ENCODE results near the gene FOXJ1. TPM values are rescaled to one million over a fixed set of nuclear protein-coding genes. Genes with fewer than 3 reads are reported as not detected.

FOXJ1 gene
- total RNA-seq, 1 experiment from 2014 or later = not detected

DNA sequence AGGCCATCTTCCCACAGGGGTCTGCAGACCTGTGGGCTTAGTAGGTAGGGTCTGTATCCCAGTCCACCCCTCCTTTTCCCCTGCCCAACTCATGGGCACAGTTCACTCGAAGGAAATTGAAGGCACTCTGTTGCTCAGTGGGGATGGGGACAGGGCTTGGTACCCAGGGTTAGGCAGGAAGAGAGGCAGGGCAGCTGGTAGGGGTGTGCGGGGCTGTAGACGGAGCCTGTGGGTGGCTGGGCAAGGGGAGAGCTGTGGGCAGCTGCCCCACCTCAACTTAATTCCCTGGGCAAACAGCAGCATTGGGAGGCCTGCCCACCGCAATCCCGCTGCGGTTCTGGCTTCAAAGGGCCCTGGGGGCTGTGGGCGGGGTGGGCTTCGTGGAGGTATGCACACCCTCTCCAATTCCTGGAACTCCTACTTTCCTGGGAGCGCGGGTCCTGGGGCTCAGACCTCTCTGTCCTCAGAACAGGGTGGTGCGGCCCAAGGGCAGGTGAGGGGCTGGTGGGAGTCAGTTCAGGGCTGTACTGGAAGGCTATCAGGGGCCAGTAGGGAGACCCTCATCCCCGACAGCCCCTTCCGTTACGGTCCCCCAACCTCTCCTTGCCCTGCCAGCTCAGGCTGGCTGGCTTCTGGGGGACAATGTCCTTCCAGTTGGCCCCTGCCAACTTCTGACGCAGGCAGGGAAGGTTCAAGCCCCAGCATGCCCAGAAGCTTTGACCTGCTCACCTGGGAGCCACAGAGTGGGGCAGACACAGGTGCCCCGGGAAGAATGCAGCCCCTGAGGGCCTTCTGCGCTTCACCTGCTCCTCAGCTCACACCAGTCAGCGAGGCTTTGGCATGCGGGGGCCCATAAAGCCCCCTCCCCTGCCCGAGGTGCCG is 9.1 kb downstream of the FOXJ1 start:
- Mint-ChIP-seq H3K27ac (ENCODE audit: low read depth, unreplicated experiment) (no peak overlapping the region), H3K27me3 (ENCODE audit: insufficient read depth, unreplicated experiment) (no peaks in the 10 kb centered on the region), H3K4me3 (ENCODE audit: unreplicated experiment) (no peak overlapping the region), H3K4me1 (ENCODE audit: insufficient read depth, unreplicated experiment) (peaks cover 11% of the 10 kb centered on the region), H3K9me3 (ENCODE audit: unreplicated experiment) (no peaks in the 10 kb centered on the region), H3K36me3 (ENCODE audit: insufficient read depth, unreplicated experiment) (no peaks in the 10 kb centered on the region)
- CTCF ChIA-PET = interaction anchor here (1.2 to 1.3 kb wide), 3 partner anchors 9 to 148 kb away, joined by 3 to 6 read pairs (median 4); no protein-coding TSS in a partner anchor
- intact Hi-C loops (cut with micrococcal nuclease) = no loop called here
- POLR2A ChIA-PET = interaction anchor here (0.6 to 2.3 kb wide), 2 partner anchors 17 to 132 kb away, joined by 3 to 11 read pairs; partner anchors contain the start of gene UBALD2
- TF ChIP-seq, protein P1, sequence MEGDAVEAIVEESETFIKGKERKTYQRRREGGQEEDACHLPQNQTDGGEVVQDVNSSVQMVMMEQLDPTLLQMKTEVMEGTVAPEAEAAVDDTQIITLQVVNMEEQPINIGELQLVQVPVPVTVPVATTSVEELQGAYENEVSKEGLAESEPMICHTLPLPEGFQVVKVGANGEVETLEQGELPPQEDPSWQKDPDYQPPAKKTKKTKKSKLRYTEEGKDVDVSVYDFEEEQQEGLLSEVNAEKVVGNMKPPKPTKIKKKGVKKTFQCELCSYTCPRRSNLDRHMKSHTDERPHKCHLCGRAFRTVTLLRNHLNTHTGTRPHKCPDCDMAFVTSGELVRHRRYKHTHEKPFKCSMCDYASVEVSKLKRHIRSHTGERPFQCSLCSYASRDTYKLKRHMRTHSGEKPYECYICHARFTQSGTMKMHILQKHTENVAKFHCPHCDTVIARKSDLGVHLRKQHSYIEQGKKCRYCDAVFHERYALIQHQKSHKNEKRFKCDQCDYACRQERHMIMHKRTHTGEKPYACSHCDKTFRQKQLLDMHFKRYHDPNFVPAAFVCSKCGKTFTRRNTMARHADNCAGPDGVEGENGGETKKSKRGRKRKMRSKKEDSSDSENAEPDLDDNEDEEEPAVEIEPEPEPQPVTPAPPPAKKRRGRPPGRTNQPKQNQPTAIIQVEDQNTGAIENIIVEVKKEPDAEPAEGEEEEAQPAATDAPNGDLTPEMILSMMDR (IDR thresholded peaks at IDR 0.05; ENCODE audit: unreplicated experiment) = no peak
- no TSS peak for BruUV-seq (replicated peaks)
- DNase-seq (ENCODE audit: unreplicated experiment) = peak; percentile 85

DNA sequence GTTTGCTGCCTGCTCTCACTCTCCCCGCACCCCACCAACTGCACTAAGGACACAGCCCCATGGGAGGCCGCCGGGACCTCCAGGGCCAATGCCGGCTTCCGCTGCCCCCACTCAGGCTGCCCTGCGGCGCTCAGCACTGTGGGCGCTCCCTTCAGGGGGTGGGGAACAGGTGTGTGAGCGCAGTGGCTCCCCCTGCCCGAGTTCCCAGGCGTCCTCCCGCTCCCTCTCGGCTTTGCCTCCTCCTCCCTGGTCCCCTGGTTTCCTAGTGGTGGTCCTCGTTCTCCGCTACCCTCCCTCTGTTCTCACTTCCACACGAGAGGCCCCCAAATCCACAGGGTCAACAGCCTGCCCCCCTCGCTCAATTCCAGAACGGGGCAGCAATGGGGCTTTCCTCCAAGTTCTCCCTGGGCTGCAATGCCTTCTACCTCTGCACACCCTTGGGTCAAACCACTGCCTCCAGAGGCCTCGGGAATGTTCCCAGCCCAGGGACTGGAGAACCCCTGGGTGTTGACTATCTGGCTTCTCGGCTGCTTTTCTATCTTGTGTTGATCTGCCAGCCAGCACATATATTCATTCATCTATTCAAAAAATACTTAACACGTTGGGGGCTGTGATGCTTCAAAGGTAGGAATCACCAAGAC is 9.9 kb downstream of the FOXJ1 start:
- H3K27me3 Mint-ChIP-seq (ENCODE audit: insufficient read depth, unreplicated experiment) = no peaks in the 10 kb centered on the region
- H3K9me3 Mint-ChIP-seq (ENCODE audit: unreplicated experiment) = no peaks in the 10 kb centered on the region
- H3K4me3 Mint-ChIP-seq (ENCODE audit: unreplicated experiment) = no peak overlapping the region
- TF ChIP-seq, protein P1 (IDR thresholded peaks at IDR 0.05; ENCODE audit: unreplicated experiment) = no peak
- peaks cover 11% of the 10 kb centered on the region for H3K4me1 Mint-ChIP-seq (ENCODE audit: insufficient read depth, unreplicated experiment)
- POLR2A ChIA-PET = no interaction called here
- H3K36me3 Mint-ChIP-seq (ENCODE audit: insufficient read depth, unreplicated experiment) = no peaks in the 10 kb centered on the region
- DNase-seq (ENCODE audit: unreplicated experiment) = no peak
- BruUV-seq (replicated peaks) = no TSS peak
- CTCF ChIA-PET = interaction anchor here (0.5 kb wide), 1 partner anchor 136 kb away, joined by 3 read pairs; no protein-coding TSS in a partner anchor
- peak overlapping the region; percentile 25 for H3K27ac Mint-ChIP-seq (ENCODE audit: low read depth, unreplicated experiment)
- intact Hi-C loops (cut with micrococcal nuclease) = no loop called here

DNA sequence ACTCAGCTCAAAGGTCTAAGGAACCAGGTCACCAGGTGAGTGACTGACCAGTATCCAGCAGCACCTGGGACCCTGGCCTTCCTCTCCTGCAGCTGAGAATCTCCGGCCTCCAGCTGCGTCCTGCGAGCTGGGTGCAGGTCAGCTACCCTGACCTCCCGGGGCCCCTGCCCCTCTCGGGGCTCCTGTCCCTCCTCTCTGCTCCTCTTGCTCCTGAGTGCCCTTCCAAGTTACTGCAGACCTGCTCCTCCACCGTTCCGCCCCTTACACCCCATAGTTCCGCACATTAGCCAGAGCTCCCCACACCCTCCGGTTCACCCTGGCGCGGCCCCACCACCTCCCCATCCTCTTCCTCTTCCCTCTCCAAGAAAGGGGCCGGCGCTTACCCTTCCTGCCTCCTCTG is 10.6 kb downstream of the FOXJ1 start:
- Mint-ChIP-seq H3K27me3 (ENCODE audit: insufficient read depth, unreplicated experiment) (no peaks in the 10 kb centered on the region), H3K4me1 (ENCODE audit: insufficient read depth, unreplicated experiment) (peaks cover 11% of the 10 kb centered on the region), H3K27ac (ENCODE audit: low read depth, unreplicated experiment) (peak overlapping the region; percentile 25), H3K4me3 (ENCODE audit: unreplicated experiment) (no peak overlapping the region), H3K36me3 (ENCODE audit: insufficient read depth, unreplicated experiment) (no peaks in the 10 kb centered on the region), H3K9me3 (ENCODE audit: unreplicated experiment) (no peaks in the 10 kb centered on the region)
- intact Hi-C loops (cut with micrococcal nuclease) = no loop called here
- DNase-seq (ENCODE audit: unreplicated experiment) = no peak
- ChIA-PET CTCF (interaction anchor here (0.5 to 1.1 kb wide), 3 partner anchors 137 to 267 kb away, joined by 3 to 7 read pairs (median 5); no protein-coding TSS in a partner anchor), POLR2A (no interaction called here)
- no TSS peak for BruUV-seq (replicated peaks)
- TF ChIP-seq, protein P1 (IDR thresholded peaks at IDR 0.05; ENCODE audit: unreplicated experiment) = no peak

GRCh38 chr17:76125922-76126321 is 15.1 kb downstream of the FOXJ1 start:
- DNase-seq (ENCODE audit: unreplicated experiment) = no peak
- no peaks in the 10 kb centered on the region for H3K9me3 Mint-ChIP-seq (ENCODE audit: unreplicated experiment)
- H3K27ac Mint-ChIP-seq (ENCODE audit: low read depth, unreplicated experiment) = no peak overlapping the region
- BruUV-seq (replicated peaks) = no TSS peak
- CTCF ChIA-PET = interaction anchor here (0.6 to 2.2 kb wide), 4 partner anchors 11 to 172 kb away, joined by 3 to 12 read pairs (median 4); no protein-coding TSS in a partner anchor
- intact Hi-C loops (cut with micrococcal nuclease) = no loop called here
- H3K36me3 Mint-ChIP-seq (ENCODE audit: insufficient read depth, unreplicated experiment) = no peaks in the 10 kb centered on the region
- POLR2A ChIA-PET = interaction anchor here (1.9 kb wide), 1 partner anchor 142 kb away, joined by 4 read pairs; no protein-coding TSS in a partner anchor
- TF ChIP-seq, protein P1 (IDR thresholded peaks at IDR 0.05; ENCODE audit: unreplicated experiment) = no peak
- H3K4me1 Mint-ChIP-seq (ENCODE audit: insufficient read depth, unreplicated experiment) = no peaks in the 10 kb centered on the region
- H3K27me3 Mint-ChIP-seq (ENCODE audit: insufficient read depth, unreplicated experiment) = no peaks in the 10 kb centered on the region
- no peak overlapping the region for H3K4me3 Mint-ChIP-seq (ENCODE audit: unreplicated experiment)

Measured in MCF 10A (cell line).